GM10847 (cell line): ENCODE results near the gene PATE2.

ENCODE experiments used
- POLR2A ChIP-seq: IDR thresholded peaks from 2 replicates; pipeline ENCODE4 v1.6.1; 2011; ENCODE audit not compliant: insufficient read length; ENCODE audit errors: extremely low read depth

Gene PATE2

DNA sequence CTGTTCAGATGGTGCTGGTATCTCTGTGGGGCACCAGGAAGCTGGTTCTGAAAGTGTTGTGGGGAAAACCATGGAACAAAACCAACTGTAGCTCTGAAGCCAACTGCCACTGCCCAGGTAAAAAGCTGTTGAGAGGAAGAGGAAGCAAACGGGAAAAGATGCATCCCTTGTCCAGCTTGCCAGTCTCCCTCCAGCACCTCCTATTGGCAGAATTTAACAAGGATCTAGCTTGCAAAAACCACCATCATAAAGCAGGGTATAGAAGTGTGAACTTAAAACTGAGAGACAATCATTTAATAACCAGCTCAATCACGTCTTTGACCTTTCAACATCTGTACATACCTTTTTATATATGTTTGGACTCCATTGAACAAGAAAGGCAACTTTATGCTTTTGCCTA is 28.0 kb downstream of the PATE2 start:
- TF ChIP-seq POLR2A: no peak

DNA sequence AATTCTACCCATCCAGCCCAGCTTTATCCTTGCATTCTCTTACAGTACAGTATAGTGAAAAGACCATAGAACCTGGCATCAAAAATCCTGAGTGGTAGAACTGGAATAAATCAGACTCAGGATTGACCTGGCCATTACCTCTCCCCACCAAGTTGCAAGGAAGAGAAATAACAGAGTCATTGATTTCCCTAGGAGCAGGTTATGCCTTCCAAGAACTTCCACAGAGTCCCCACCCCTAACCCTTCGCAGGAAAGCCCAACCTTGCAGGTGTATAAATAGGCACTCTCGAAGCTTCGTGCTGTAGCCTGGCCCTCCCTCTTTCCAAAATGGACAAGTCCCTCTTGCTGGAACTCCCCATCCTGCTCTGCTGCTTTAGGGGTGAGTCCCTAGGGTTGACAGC is 32.6 kb downstream of the PATE2 start, which contains the start of gene PATE1:
Gene PATE1 (plus strand): TSS at position 301 of the 400 bp plus-strand sequence. CDS start 26 bp downstream, at position 327.
- no peak for TF ChIP-seq POLR2A

DNA sequence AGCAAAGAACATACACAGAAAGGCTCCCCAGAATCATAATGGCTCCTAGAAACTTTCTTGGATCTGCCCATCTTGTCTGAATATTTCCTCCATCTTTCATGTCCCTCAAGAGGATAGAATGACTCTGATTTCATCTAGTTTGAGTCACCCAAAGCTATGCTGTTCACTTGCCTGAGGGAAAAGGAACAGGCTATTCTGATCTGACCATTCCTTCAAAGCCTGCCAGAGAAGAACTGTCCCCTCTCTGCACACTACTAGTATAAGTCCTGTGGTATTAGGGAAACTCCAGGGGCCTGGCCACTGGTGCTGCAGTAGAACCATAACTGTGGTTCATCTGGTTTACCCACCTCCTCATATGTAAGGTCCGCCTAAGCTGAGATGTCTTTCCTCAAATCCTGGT is 34.9 kb downstream of the PATE2 start:
- no peak for TF ChIP-seq POLR2A

DNA sequence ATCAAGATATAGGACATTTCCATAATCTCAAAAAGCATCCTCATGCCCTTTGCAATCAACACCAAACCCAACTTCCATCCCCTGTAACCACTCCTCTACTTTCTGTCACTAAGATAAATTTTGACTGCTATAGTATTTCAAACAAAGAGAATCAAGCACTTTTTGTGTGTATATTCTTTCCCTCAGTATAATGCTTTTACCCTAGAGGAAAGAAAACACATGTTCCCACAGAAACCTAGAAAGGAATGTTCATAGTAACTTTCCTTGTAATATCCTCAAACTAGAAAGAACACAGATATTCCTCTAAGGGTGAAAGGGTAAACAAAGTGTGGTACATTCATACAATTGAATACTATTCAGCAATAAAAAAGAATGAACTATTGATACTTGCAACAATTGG is 38.0 kb downstream of the PATE2 start:
- TF ChIP-seq POLR2A: no peak

DNA sequence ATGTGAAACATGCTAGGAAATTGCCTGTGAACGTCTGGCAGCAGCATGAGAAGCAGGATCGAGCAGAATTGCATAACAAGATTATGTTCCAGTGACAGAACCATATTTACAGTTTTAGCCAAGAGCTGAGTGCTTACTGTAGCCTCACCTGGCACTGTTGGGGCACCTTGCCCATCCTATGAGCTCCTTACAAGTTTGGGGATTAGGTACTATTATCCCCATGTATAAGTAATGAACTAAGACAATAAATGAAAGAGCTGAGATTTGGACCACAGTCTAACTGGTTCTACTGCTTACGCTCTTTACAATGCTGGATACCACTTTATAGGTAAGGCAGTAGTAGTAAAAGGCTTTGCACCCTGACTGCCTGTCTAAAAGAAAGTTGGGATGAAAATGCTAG is 49.7 kb downstream of the PATE2 start:
- TF ChIP-seq POLR2A: no peak
